HG03354 (cell line): ENCODE results near the gene ERBIN.
A peak's percentile ranks its signal among the peaks of the same experiment; 100 is the strongest.
"Not testable (repeated sequence)": the region's sequence is repeated elsewhere in the genome, so short reads cannot be mapped to it uniquely, and the experiment has no call there.

Experiments
- ATAC-seq: cut with Tn5 transposase; IDR thresholded peaks from one replicate; pipeline ENCODE4 v1.9.1; 2021; ENCODE audit warnings: mild to moderate bottlenecking; ENCODE audit not compliant: unreplicated experiment, poor library complexity, severe bottlenecking

The ERBIN gene

GRCh38 chr5:65951330-65951729 is 25.0 kb downstream of the ERBIN start:
- ATAC-seq: no peak

- ATAC-seq: no peak
Measured at GRCh38 chr5:65952259-65952658, 25.9 kb downstream of the ERBIN start.

GRCh38 chr5:65954200-65954599 is 27.8 kb downstream of the ERBIN start:
- ATAC-seq: no peak

GRCh38 chr5:65955746-65956145 is 29.4 kb downstream of the ERBIN start:
- no peak for ATAC-seq

- ATAC-seq: not testable (repeated sequence)
Measured at GRCh38 chr5:65957703-65958102, 31.3 kb downstream of the ERBIN start.

GRCh38 chr5:65961633-65962032 is 35.3 kb downstream of the ERBIN start:
- peak; percentile 93 for ATAC-seq

GRCh38 chr5:65967288-65968066 is 41.1 kb downstream of the ERBIN start:
- no peak for ATAC-seq

- no peak for ATAC-seq
Measured at GRCh38 chr5:65969539-65970393, 43.4 kb downstream of the ERBIN start.

- ATAC-seq: no peak
Measured at GRCh38 chr5:65970481-65971367, 44.3 kb downstream of the ERBIN start.

GRCh38 chr5:65971643-65972042 is 45.3 kb downstream of the ERBIN start:
- no peak for ATAC-seq

- ATAC-seq: not testable (repeated sequence)
Measured at GRCh38 chr5:65972896-65973295, 46.5 kb downstream of the ERBIN start.

GRCh38 chr5:65978251-65978650 is 51.9 kb downstream of the ERBIN start:
- ATAC-seq: no peak

- ATAC-seq: no peak
Measured at GRCh38 chr5:65981548-65981947, 55.2 kb downstream of the ERBIN start.

GRCh38 chr5:65981969-65982619 is 55.7 kb downstream of the ERBIN start:
- ATAC-seq: no peak

- ATAC-seq: no peak
Measured at GRCh38 chr5:65982635-65983034, 56.3 kb downstream of the ERBIN start.

- ATAC-seq: no peak
Measured at GRCh38 chr5:65984098-65984885, 57.9 kb downstream of the ERBIN start.

GRCh38 chr5:65986050-65986451 is 59.7 kb downstream of the ERBIN start:
- no peak for ATAC-seq

- no peak for ATAC-seq
Measured at GRCh38 chr5:65986796-65987195, 60.4 kb downstream of the ERBIN start.

- ATAC-seq: no peak
Measured at GRCh38 chr5:65987982-65988381, 61.6 kb downstream of the ERBIN start.
